Endometrial microvascular endothelial cells (primary cell): ENCODE data around the gene NARF. TPM values are rescaled to one million over a fixed set of nuclear protein-coding genes. Genes with fewer than 3 reads are reported as not detected.
"Not testable (repeated sequence)": the region's sequence is repeated elsewhere in the genome, so short reads cannot be mapped to it uniquely, and the experiment has no call there.

Source experiments
- in situ Hi-C: cut with HindIII; loops from 2 replicates; pipeline ENCODE4 v1.10.0; 2017; ENCODE audit warnings: low sequenced_read_pairs, low pct_unique_long_range_greater_than_20kb; ENCODE audit errors: inconsistent ontology term
- total RNA-seq: library from RNA; depleted of rRNA; stranded (reverse); fragments of >200 nt; gene quantifications from one replicate; pipeline ENCODE4 v1.2.3, GENCODE V29; 2015; ENCODE audit errors: inconsistent ontology term

The NARF gene
- total RNA-seq, 1 donor from 2014 or later: 31.7 TPM

DNA sequence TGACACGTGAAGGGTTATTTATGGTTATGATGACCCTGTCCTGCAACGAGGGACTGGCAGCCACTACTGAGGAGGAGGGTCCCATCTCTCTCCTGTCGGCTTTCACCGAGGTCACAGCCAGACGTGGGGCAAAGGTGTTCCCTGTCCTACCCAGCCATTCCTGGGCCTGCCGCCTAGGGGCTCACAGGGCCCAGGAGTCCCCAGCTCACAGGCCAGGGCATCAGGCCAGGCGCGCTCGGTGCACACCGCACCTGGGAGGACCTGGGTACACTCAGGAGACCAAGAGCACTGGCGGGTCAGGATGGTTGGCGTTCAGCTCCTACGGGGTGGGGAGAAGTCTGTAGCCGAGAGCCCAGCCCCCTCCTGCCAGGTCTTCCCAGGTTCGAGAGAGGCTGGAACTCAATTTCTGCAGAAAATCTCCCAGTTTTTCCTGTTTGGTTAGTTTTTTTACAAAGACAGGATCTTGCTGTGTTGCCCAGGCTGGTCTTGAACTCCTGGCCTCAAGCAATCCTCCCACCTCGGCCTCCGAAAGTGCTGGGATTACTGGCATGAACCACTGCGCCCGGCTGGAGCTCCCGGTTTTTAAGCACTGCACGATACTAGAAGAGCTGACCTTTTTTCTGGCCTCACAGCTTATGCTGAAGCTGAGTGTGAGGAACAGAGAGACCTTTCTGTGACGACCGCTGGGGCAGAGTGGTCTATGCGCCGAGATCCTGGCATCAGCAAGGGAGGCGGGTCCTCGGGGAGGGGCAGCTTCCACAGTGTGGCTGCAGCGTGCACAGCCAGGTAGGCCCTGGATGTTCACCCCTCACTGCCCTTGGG is 15.7 kb upstream of the NARF start:
- in situ Hi-C loops: loop anchor here (25.0 kb wide), 1 partner anchor 106 kb away; the partner anchor contains the start of gene SECTM1

DNA sequence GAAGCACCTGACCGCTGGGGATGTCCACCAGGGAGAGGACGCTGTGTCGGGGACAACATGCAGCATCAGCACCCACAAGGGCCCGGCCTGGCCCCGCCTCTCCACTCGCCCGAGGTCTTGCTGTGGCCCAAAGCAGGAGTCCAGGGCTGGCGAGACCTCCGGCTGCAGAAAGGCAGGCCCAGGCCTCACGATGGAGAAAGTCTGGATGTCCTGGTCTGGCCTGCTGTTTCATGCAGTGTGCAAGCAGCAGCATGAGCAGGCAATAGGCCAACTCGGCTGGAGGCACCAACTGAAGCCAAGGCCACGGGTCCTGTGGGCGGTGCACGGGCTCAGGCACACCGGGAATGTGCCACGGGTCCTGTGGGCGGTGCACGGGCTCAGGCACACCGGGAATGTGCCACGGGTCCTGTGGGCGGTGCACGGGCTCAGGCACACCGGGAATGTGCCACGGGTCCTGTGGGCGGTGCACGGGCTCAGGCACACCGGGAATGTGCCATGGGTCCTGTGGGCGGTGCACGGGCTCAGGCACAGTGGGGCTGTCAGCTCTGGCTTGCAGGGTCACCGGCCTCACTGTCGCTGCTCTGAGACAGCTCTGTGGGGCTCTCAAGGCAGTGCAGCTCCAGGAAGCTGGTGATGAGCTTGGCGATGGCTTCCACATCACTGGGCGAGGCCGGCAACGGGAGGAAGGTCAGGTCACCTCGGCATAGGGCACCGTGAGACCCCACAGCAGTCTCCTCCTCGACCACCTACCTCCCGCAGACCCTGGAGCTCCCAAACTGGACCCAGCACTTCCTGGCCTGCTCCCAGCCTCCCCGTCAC is 14.9 kb upstream of the NARF start:
- in situ Hi-C loops: loop anchor here (25.0 kb wide), 1 partner anchor 106 kb away; the partner anchor contains the start of gene SECTM1

DNA sequence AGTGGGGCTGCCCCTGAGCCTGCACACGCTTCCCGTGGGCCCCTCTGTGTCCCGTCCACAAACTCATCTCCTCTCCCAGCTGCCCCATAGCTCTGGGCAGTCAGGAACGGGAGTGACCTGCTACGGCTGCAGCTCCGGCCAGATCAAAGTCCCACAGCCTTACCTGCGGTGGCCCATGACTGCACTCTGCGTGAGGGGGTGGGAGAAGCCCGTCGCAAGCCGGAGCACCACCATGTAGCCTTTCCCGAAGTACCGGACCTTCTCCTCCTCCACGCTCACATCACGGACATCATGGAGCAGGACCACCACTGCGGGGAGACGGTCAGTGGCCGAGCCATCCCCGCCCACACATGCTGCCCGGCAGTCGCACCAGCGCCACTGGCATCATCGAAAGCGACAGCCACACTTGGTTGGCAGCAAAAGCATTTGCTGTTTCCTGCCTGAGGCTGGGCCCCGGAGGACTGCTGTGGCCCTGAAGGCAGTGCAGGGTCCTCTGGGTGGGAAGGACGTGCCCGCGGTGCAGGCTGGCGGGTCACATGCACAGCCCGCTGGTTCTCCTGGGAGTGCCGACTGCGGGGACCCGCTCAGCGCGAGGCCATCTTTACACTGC is 14.2 kb upstream of the NARF start:
- in situ Hi-C loops: loop anchor here (25.0 kb wide), 1 partner anchor 107 kb away; the partner anchor contains the start of gene SECTM1

DNA sequence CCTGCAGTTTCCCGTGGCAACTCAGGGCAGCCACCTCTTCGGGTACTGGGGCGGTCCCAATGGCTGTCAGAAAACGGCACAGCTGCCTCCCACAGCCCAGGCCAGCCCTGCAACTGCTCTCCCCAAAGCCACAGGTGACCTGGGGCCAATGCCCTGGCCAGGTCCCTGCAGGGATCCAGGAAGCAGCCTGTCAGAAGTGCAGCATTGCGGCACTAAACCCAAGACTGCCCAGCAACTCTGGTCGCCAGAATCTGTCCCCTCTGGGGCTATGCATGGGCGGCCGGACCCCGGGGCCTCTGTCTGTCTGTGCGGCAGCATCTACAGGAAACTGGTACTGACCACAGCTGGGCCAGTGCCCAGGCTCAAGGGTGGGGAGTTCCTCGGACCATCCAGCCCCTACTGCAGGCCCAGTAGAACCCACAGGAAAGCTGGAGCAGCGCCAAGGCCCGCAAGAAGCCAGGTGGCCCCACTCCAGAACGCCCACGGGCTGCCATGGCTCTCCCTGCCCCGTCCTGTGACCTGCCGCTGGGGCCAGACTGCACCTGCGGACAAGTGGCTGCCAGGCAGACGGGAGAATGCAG is 13.5 kb upstream of the NARF start:
- in situ Hi-C loops: loop anchor here (25.0 kb wide), 1 partner anchor 108 kb away; the partner anchor contains the start of gene SECTM1

DNA sequence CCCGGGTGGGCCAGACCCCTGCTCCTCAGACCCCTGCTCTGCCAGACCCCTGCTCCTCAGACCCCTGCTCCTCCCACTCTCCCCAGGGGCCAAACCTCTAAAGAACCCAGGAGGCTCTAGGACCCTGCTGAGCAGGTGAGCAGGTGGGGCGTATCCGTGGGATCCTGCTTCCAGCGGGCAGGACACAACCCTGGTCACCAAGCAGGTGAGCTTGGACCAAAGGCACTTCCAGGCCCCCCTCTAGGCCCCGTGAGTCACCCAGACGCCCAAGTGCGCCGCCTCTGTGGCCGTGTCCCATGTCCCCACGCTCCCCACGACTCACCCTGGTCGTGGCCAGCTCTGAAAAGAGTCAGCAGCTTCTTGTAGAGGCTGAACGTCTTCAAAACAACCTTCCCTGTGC is 13.0 kb upstream of the NARF start:
- in situ Hi-C loops: loop anchor here (25.0 kb wide), 1 partner anchor 108 kb away; the partner anchor contains the start of gene SECTM1

DNA sequence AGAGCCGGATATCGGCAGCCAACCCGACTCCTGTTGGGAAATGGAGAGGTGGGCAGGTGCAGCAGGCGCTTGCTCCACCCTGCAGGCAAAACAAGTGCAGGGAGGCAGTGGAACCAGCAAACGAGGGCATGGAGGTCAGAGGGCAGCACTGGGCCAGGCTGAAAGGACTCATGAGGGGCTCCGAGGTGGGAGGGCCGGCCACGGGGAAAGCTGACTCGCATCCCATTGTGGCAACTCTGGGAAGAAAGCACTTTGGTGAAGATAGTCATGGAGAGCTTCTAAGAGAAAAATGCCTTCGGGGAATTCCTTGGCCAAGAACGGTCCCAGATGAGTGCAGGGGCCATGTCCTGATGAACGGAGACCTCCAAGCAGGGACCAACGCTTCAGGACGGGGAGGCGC is 12.4 kb upstream of the NARF start:
- in situ Hi-C loops: loop anchor here (25.0 kb wide), 1 partner anchor 109 kb away; the partner anchor contains the start of gene SECTM1

DNA sequence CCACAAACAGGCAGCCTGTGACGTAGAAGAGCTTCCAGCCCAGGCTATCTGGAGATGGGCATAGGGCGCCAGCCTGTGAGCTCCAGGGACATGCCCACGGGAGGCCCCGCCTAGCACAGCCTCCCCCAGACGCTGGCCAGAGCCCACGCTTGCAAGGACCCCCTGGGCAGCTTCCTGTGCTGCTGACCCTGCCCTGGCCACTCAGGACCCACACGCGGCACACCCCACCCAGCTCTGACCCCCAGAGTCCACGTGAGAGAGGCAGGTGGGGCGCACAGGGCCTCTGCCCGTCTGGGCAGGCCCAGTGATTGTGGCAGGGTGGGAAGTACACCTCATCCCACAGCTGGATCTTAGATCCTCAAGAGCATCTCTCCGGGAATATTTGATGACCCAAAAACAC is 11.9 kb upstream of the NARF start:
- in situ Hi-C loops: loop anchor here (25.0 kb wide), 1 partner anchor 109 kb away; the partner anchor contains the start of gene SECTM1

DNA sequence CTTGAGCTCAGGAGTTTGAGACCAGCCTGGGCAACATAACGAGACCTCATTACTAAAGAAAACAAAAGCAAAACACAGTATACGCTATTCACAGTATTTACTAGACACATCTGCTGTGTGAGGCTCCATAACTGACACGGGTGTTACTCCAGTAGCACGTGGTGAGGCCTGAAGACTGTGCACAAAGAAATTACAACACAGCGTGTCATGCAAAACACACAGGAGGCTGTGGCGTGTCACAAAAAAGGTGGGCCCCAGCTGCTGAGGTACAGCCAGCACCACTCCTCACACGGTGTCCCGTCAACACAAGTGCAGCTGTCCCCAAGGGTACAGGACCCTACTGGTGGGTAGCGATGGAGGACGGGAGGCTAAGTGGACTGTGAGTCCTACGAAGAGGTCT is 10.7 kb upstream of the NARF start:
- in situ Hi-C loops: loop anchor here (25.0 kb wide), 1 partner anchor 111 kb away; the partner anchor contains the start of gene SECTM1

DNA sequence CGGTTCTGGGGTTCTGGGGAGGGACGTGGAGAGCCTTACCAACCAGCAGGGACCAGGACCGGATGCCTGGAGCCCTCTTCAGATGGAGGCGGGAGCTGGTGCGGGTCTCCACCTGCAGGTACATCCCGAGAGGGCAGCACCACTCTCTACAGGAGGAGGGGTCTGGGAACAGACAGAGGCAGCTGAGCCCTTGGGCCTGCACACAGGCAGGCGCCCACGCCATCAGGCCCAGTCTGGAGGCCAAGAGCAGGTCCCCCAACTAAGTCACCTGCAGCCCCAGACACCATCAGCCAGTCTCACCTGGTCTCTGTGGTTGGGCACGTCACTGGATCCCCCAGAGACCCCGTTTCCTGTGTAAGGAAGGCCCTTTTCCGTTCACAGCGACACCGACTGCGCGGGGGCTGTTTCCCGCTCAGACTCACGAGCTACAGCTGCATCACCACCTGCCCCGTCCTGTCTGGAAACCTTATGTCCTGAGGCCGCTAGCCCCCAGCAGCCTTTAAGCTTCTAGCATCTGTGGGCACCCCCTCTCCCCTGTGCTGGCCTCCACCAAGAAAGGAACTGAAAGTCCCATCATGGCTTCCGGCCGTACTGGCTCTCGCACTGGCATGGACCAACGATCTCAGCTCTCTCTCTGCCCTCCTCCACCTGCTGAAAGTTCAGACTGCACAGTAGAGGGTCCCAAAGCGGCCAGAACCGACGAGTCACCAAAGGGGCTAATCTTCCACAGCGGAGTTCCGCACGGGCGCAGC is 9.2 kb upstream of the NARF start:
- in situ Hi-C loops: loop anchor here (25.0 kb wide), 1 partner anchor 112 kb away; the partner anchor contains the start of gene SECTM1

DNA sequence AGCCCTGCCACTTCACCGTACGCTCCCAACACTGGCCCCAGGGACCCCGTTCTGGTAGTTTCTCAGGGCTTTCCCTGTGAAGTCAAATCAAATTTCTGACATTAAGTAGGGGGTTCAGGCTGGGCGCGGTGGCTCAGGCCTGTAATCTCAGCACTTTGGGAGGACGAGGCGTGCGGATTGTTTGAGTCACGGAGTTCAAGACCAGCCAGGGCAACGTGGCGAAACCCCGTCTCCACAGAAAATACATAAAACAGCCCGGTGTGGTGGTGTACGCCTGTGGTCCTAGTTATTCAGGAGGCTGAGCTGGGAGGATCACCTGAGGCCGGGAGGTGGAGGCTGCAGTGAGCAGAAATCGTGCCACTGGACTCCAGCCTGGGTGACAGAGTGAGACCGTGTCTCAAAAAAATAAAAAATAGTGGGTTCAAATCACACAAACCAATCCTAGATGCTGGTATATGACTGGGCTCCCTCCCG is 8.6 kb upstream of the NARF start:
- in situ Hi-C loops: loop anchor here (25.0 kb wide), 1 partner anchor 113 kb away; the partner anchor contains the start of gene SECTM1

DNA sequence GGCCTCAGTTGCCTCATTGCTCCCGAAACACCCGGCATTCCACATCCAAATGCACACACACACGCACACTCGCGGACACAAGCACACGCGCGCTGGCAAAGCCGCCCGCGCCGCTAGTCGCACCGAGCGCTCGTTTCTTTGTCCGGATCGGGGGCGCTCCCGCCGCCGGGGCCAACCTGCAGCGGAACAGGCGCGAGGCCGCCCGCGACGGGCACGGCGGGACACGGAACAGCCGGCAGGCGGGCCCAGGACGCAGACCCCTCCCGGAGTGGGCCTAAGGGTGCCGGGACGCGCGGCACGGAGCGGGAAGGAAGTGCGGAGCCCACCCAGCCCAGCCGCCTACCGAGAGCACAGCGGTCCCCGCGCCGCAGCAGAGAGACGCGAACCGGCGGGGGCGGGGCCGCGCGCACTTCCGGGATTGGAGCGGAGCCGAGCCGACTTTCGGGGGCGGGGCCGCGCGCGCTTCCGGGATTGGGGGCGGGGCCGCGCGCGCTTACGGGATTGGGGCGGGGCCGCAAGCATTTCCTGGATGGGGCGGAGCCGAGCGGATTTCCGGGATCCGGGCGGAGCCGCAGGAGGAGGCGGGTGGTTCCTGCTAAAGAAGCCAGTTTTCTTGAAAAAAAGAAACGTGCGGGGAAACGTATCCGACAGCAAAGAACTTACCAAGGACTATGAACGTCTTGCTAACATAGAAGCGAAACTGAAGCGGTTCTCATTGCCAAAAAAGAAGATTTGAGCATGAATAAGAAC is 8.0 kb upstream of the NARF start, which contains the start of gene CYBC1:
TSS of gene CYBC1 (minus strand) at position 396 of the 750 bp plus-strand sequence. CDS start 1,498 bp downstream, outside the sequence.
- in situ Hi-C loops: no loop called here

DNA sequence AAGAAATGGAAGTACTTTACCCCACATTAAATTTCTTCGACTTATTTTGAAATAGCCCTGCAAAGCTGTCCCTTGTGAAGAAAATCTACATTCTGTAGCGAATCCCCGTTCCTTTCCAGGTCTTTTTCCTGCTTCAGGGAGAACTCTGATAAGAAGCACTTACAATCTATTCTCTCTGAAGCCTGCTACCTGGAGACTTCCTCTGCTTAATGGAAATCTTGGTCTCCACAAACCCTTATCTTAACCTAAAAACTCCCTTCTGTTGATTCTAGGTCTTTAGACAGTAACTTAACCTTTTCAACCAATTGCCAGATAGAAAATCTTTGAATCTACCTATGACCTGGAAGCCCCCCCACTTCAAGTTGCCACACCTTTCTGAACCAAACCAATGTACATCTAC is 6.4 kb upstream of the NARF start:
- in situ Hi-C loops: no loop called here

DNA sequence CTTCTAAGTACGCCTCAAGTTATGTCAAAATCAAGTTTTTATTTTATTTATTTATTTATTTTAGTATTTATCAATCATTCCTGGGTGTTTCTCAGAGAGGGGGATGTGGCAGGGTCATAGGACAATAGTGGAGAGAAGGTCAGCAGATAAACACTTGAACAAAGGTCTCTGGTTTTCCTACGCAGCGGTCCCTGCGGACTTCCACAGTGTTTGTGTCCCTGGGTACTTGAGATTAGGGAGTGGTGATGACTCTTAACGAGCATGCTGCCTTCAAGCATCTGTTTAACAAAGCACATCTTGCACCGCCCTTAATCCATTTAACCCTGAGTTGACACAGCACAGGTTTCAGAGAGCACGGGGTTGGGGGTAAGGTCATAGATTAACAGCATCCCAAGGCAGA is 5.4 kb upstream of the NARF start:
- in situ Hi-C loops: not testable (repeated sequence)

DNA sequence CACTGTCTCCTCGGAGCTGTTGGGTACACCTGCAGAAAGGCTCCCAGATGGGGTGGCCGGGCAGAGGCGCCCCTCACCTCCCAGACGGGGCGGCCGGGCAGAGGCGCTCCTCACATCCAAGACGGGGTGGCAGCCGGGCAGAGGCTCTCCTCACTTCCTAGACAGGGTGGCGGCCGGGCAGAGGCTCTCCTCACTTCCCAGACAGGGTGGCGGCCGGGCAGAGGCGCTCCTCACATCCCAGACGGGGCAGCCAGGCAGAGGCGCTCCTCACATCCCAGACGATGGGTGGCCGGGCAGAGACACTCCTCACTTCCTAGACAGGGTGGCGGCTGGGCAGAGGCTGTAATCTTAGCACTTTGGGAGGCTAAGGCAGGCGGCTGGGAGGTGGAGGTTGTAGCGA is 4.8 kb upstream of the NARF start:
- in situ Hi-C loops: not testable (repeated sequence)

DNA sequence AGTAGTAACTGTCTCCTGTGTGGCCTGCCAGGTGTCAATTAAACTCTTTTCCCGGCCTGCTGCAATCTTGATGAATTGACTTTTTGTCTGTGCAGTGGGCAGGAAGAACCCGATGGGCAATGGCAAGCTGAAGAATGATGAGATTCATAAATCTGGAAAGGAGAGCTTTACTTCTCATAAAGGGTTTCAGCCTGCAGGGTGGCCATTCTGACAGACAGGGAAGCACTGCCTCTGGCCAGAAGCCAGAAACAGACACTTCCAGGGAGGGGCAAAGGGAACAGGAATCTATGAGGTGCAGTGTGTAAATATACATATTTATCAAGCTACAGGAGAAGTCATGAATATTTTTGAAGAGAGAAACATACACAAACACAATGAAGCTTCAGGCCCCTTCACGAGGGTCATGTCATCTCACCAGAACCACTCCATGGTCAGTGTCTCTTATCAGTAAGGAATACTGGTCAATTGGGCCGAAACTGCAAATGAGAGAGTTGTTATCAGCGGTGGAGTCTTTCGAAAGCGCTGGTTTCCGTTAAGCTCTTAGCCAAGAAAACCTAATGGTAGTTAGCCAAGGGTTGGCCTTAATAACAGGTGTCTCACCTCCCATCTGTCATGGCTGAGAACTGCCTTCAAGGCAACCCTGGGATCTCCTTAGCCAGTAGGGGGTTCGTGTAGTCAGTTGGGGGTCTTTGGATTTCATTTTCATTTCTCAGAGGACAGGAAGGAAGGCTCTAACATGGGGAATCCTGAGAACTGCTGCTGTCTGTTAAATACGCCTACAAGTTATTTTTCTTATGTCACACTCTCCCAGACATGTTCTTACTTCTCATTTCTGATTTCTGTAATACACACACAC is 1.2 kb upstream of the NARF start:
- in situ Hi-C loops: no loop called here

DNA sequence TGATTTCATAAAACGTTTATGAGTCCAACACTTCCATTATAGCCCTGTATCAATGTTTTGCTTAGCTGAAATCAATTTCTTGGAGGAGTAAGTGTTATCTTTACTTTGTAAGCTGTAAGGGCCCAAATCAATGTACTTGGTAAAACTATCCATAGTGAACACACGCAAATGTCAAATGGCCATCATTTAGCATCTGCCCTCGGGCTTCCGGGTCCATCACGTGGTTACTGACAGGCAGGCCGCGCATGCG is 687 bp upstream of the NARF start:
- in situ Hi-C loops: no loop called here
